WI38 (cell line): ENCODE results near the gene SYCN.

ENCODE experiments used
- H3K4me3 ChIP-seq: 2 replicates; pipeline ENCODE4 v1.5.1; 2011; ENCODE audit warnings: low read depth, mild to moderate bottlenecking, control low read depth, low read length
- CTCF ChIP-seq: IDR thresholded peaks from 2 replicates; pipeline ENCODE4 v1.5.1; 2012; ENCODE audit warnings: low read depth, mild to moderate bottlenecking, control low read depth, low read length

Gene SYCN

DNA sequence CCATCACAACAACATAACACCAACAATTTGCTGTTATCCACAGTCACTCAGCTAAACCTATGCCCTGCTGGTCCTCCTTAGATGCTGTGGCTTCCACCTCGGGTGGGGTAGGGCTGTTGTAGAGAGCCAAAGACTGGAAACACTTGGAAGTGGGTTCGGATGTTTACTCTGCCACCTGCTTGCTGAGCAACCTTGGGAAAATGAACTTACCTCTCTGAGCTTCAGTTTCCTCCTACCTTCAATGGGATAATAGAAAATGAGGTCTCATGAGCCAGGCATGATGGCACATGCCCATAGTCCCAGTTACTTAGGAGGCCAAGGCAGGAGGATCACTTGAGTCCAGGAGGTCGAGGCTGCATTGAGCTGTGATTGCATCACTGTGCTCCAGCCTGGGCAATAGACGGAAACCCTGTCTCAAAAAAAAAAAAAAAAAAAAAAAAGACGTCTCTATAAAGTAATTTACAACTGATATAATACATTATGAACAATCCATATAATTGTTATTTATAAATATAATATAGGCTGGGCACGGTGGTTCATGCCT is 3.3 kb upstream of the SYCN start:
- no peak overlapping the region for H3K4me3 ChIP-seq
- no peak for TF ChIP-seq CTCF

DNA sequence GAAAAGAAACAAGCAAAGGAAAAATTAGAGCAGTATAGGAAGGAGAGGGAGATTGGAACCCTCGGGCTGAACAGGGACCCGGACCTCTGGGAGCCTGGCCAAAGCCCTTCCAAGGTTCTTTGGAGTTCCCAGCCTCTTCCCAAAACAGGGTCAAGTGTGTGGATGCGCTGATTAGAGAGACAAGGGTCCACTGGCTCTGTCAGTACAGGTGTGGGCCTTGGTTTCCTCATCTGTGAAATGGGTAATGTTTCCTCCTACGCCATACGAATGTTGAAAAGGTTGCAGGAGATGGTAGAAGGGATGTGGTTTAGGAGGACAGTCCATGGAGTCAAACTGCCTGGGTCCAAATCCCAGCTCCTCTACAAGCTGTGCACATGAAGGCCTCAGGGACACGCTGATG is 2.1 kb upstream of the SYCN start:
- TF ChIP-seq CTCF: no peak
- H3K4me3 ChIP-seq: no peak overlapping the region

- no peak overlapping the region for H3K4me3 ChIP-seq
- TF ChIP-seq CTCF: no peak
These were observed 1.3 kb upstream of the SYCN start for GRCh38 chr19:39205449-39205764.

- no peak overlapping the region for H3K4me3 ChIP-seq
- no peak for TF ChIP-seq CTCF
These were observed 1.1 kb downstream of the SYCN start for GRCh38 chr19:39202998-39203355.

DNA sequence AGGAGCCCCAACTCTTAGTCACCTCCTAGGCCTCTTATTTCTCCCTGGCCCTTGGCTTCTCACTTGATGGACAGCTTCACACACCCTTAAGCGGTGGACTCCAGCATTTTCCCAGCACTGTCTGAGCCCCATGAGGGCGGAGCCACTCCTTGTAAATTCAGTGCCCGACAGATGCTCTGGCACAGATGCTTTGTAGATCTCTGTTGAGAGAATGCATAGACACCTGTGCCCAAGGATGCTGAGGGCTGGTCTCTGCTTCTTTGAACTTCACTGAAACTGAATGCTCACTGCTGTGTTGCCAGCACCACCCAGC is 3.3 kb downstream of the SYCN start:
- no peak overlapping the region for H3K4me3 ChIP-seq
- no peak for TF ChIP-seq CTCF

GRCh38 chr19:39200066-39200802 is 3.8 kb downstream of the SYCN start:
- TF ChIP-seq CTCF: no peak
- H3K4me3 ChIP-seq: no peak overlapping the region

GRCh38 chr19:39199025-39199424 is 5.0 kb downstream of the SYCN start:
- no peak for TF ChIP-seq CTCF
- H3K4me3 ChIP-seq: no peak overlapping the region
